Suprapubic skin (tissue), 4 donors: ENCODE data around the gene TM9SF4. TPM values are rescaled to one million over a fixed set of nuclear protein-coding genes. Genes with fewer than 3 reads are reported as not detected.

Experiments used
- DNase-seq, 2 donors: peaks; one replicate each; pipeline ENCODE4 v3.0.0-alpha.2; 2019; ENCODE audit warnings: low spot score in 2 of 2
- H3K27ac ChIP-seq: fragments of 200-600 bp; sonication (generic); one replicate; pipeline ENCODE4 v1.5.1; 2019
- H3K27me3 ChIP-seq: fragments of 200-600 bp; sonication (generic); one replicate; pipeline ENCODE4 v1.5.1; 2019
- H3K36me3 ChIP-seq: fragments of 200-600 bp; sonication (generic); one replicate; pipeline ENCODE4 v1.5.1; 2019
- H3K4me1 ChIP-seq: fragments of 200-600 bp; sonication (generic); one replicate; pipeline ENCODE4 v1.5.1; 2019
- H3K4me3 ChIP-seq: fragments of 200-600 bp; sonication (generic); one replicate; pipeline ENCODE4 v1.5.1; 2019; ENCODE audit warnings: mild to moderate bottlenecking
- H3K9me3 ChIP-seq: fragments of 200-600 bp; sonication (generic); one replicate; pipeline ENCODE4 v1.5.1; 2019
- EP300 ChIP-seq: sonication (generic); formaldehyde crosslinking; IDR thresholded peaks from one replicate; pipeline ENCODE4 v1.6.1; 2017; ENCODE audit warnings: antibody characterized with exemption
- POLR2A ChIP-seq, 2 donors: fragments of 450-650 bp; IDR thresholded peaks; one replicate each; pipeline ENCODE4 v1.6.1; 2017; ENCODE audit warnings: antibody characterized with exemption in 2 of 2, mild to moderate bottlenecking in 2 of 2, moderate library complexity in 2 of 2
- POLR2AphosphoS5 ChIP-seq, 3 donors: sonication (generic); formaldehyde crosslinking; IDR thresholded peaks; one replicate each; pipeline ENCODE4 v1.6.1; 2017; ENCODE audit warnings: antibody characterized with exemption in 3 of 3
- WGBS: methylation state at CpG from one replicate; pipeline ENCODE4 v1.1.5; 2018; 5-methylcytosine and 5-hydroxymethylcytosine counted together
- total RNA-seq, 4 donors: library from RNA; depleted of rRNA; stranded (reverse); fragments of >200 nt; gene quantifications; one replicate each; pipeline ENCODE4 v1.1.0, GENCODE V29; 2016
- TF ChIP-seq, protein P1 (sequence below), 2 donors: fragments of 200-600 bp in 1 of 2; fragments of 450-650 bp in 1 of 2; sonication (generic) in 1 of 2; IDR thresholded peaks; one replicate each; pipeline ENCODE4 v1.5.1; 2016 to 2019; ENCODE audit warnings: antibody characterized with exemption in 2 of 2, mild to moderate bottlenecking in 1 of 2, moderate library complexity in 1 of 2

TM9SF4 gene
- total RNA-seq, 4 donors from 2014 or later = 45.5 to 54.9 (median 51.6) TPM

DNA sequence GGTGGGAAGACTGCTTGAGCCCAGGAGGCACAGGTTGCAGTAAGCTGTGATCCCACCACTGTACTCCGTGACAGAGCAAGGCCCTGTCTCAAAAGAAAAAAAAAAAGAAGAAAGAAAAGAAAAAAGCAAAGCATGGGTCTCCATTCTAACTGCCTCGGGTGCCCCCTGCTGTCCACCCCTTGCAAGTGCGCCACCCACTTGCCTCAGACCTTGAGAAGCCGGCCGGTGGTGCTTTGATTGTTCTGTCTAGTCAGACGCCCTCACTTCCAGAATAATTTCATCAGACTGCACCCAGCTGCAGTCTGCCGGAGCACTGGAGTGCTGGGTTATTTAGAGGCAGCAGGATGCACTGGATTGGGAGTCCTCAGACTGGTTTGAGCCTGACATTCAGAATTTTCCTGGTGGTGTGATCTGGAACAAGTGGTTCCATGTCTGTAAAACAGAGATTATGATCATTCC is 17.6 kb upstream of the TM9SF4 start:
- Histone ChIP-seq H3K36me3 (no peaks in the 10 kb centered on the region), H3K27ac (no peak overlapping the region), H3K4me3 (no peak overlapping the region), H3K9me3 (no peaks in the 10 kb centered on the region), H3K27me3 (peaks cover 1% of the 10 kb centered on the region), H3K4me1 (no peaks in the 10 kb centered on the region)
- WGBS = 5% methylated on average over 7 of the region's 7 CpGs
- DNase-seq = peak; percentile 77 to 87
- TF ChIP-seq POLR2AphosphoS5 (IDR thresholded peaks at IDR 0.05) (no peak), POLR2A (IDR thresholded peaks at IDR 0.05) (no peak)
- TF ChIP-seq, protein P1, sequence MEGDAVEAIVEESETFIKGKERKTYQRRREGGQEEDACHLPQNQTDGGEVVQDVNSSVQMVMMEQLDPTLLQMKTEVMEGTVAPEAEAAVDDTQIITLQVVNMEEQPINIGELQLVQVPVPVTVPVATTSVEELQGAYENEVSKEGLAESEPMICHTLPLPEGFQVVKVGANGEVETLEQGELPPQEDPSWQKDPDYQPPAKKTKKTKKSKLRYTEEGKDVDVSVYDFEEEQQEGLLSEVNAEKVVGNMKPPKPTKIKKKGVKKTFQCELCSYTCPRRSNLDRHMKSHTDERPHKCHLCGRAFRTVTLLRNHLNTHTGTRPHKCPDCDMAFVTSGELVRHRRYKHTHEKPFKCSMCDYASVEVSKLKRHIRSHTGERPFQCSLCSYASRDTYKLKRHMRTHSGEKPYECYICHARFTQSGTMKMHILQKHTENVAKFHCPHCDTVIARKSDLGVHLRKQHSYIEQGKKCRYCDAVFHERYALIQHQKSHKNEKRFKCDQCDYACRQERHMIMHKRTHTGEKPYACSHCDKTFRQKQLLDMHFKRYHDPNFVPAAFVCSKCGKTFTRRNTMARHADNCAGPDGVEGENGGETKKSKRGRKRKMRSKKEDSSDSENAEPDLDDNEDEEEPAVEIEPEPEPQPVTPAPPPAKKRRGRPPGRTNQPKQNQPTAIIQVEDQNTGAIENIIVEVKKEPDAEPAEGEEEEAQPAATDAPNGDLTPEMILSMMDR (IDR thresholded peaks at IDR 0.05) = peak; percentile 60 to 91

DNA sequence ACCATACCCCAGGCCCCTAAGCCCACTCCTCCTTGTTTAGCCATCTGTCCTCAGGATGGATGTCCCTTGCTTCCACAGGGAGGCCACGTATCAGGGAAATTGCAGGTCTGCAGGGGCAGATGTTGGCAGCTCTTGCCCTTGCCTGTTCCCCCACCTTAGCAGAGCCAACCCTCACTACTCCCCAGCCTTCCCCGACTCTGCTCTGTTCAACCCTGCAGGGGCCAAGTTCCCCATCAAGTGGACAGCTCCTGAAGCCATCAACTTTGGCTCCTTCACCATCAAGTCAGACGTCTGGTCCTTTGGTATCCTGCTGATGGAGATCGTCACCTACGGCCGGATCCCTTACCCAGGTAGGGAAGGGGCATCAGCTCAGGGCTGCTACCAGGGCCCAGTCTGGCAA is 10.7 kb upstream of the TM9SF4 start:
- peak; percentile 19 to 61 for DNase-seq
- TF ChIP-seq EP300 (no peak), POLR2A (IDR thresholded peaks at IDR 0.05) (no peak), POLR2AphosphoS5 (IDR thresholded peaks at IDR 0.05) (no peak)
- TF ChIP-seq, protein P1 (IDR thresholded peaks at IDR 0.05) = no peak

DNA sequence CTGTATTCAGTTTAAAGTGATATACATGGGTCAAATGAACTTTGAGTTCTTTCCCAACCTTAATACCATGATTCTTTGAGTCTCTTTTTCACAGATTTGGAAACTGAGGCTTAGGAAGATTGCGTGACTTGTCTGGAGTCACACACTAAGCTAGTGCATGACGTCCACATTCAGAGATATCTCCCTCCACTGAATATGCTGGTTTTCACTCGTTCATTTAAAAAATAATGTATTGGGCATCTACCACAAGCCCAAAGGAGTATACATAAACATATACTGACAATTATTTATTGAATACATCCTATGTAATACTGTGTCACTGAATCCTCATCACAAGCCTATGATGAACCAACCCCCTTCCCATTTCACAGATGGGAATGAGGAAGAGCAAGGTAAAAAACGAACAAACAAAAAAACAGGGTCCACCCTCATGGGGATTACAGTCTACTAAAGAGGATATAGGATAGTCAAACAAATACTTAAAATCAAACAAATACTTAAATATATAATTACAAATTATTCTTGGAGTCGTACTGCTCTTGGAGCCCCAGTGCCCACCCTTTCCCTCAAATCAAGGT is 611 bp upstream of the TM9SF4 start:
- Histone ChIP-seq H3K36me3 (no peaks in the 10 kb centered on the region), H3K4me3 (peak overlapping the region; percentile 98), H3K9me3 (no peaks in the 10 kb centered on the region), H3K27ac (peak overlapping the region; percentile 95), H3K4me1 (peaks cover 25% of the 10 kb centered on the region), H3K27me3 (no peaks in the 10 kb centered on the region)
- WGBS = 61% methylated on average over 5 of the region's 5 CpGs
- no peak for DNase-seq
- TF ChIP-seq POLR2A (IDR thresholded peaks at IDR 0.05) (no peak), EP300 (no peak), POLR2AphosphoS5 (IDR thresholded peaks at IDR 0.05) (no peak)
- TF ChIP-seq, protein P1 (IDR thresholded peaks at IDR 0.05) = no peak

More for the DNA sequence above, 10.7 kb upstream of the TM9SF4 start:
- WGBS = 81% methylated on average over 6 of the region's 6 CpGs
- Histone ChIP-seq H3K27me3 (peaks cover 35% of the 10 kb centered on the region), H3K4me3 (no peak overlapping the region), H3K27ac (no peak overlapping the region), H3K36me3 (no peaks in the 10 kb centered on the region), H3K4me1 (no peaks in the 10 kb centered on the region), H3K9me3 (no peaks in the 10 kb centered on the region)

DNA sequence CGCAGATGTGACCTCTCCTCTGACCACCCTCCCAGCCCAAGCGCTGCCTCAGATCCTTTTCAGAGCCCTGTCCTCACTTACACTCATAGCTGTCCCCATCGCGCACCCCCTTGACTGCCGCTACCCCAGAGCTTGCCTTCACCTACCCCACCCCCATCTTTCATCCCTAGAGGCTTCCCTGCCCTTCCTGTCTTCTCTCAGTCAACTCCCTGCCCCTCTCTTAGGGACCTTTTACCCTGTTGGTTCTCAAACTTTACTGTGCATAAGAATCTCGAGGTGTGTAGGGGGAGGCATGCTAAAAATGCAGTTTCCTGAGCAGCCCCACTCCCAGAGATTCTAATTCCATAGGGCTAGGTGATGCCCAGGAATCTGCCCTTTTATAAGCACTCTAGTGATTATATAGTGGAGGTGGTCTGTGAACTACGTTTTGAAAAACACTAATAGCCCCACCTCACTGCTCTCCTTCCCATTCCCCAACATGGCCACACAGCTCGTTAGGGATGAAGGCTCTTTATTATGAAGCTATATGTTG is 725 bp downstream of the TM9SF4 start:
- Histone ChIP-seq H3K9me3 (no peaks in the 10 kb centered on the region), H3K27me3 (no peaks in the 10 kb centered on the region), H3K27ac (peak overlapping the region; percentile 95), H3K4me1 (peaks cover 39% of the 10 kb centered on the region), H3K36me3 (no peaks in the 10 kb centered on the region), H3K4me3 (peak overlapping the region; percentile 98)
- 4% methylated on average over 8 of the region's 8 CpGs for WGBS
- DNase-seq = peak; percentile 3 to 68
- no peak for TF ChIP-seq EP300
- TF ChIP-seq POLR2AphosphoS5 (IDR thresholded peaks at IDR 0.05) = no peak
- TF ChIP-seq POLR2A (IDR thresholded peaks at IDR 0.05) = no peak
- TF ChIP-seq, protein P1 (IDR thresholded peaks at IDR 0.05) = no peak

- no peak overlapping the region for H3K27ac ChIP-seq
- DNase-seq = no peak
- peak overlapping the region; percentile 98 for H3K4me3 ChIP-seq
- no peaks in the 10 kb centered on the region for H3K27me3 ChIP-seq
- no peaks in the 10 kb centered on the region for H3K9me3 ChIP-seq
- H3K4me1 ChIP-seq = peaks cover 41% of the 10 kb centered on the region
- no peaks in the 10 kb centered on the region for H3K36me3 ChIP-seq
- 76% methylated on average over 3 of the region's 3 CpGs for WGBS
- TF ChIP-seq EP300 (no peak), POLR2AphosphoS5 (IDR thresholded peaks at IDR 0.05) (no peak), POLR2A (IDR thresholded peaks at IDR 0.05) (no peak)
- TF ChIP-seq, protein P1 (IDR thresholded peaks at IDR 0.05) = no peak
These were observed 1.2 kb downstream of the TM9SF4 start for GRCh38 chr20:32110727-32111126.
